GM19467 (cell line): ENCODE results near the gene CLMN.

Experiments used
- ATAC-seq: cut with Tn5 transposase; IDR thresholded peaks from one replicate; pipeline ENCODE4 v1.9.1; 2021; ENCODE audit warnings: mild to moderate bottlenecking, moderate library complexity; ENCODE audit not compliant: unreplicated experiment

The CLMN gene

GRCh38 chr14:95322651-95323050 is 2.9 kb upstream of the CLMN start:
- ATAC-seq, result no peak

- no peak for ATAC-seq
Measured at GRCh38 chr14:95321693-95322455, 2.2 kb upstream of the CLMN start.

GRCh38 chr14:95320955-95321600 is 1.4 kb upstream of the CLMN start:
- ATAC-seq, result no peak

GRCh38 chr14:95320078-95320895 is 579 bp upstream of the CLMN start:
- no peak for ATAC-seq

GRCh38 chr14:95318399-95319311 is 1.1 kb downstream of the CLMN start:
- ATAC-seq, result no peak

- no peak for ATAC-seq
Measured at GRCh38 chr14:95317817-95318343, 1.8 kb downstream of the CLMN start.

- ATAC-seq, result no peak
Measured at GRCh38 chr14:95316821-95317220, 2.9 kb downstream of the CLMN start.

- no peak for ATAC-seq
Measured at GRCh38 chr14:95315579-95315978, 4.1 kb downstream of the CLMN start.

- ATAC-seq, result no peak
Measured at GRCh38 chr14:95315156-95315555, 4.6 kb downstream of the CLMN start.

- peak; percentile 51 for ATAC-seq
Measured at GRCh38 chr14:95314609-95315008, 5.1 kb downstream of the CLMN start.

- ATAC-seq, result no peak
Measured at GRCh38 chr14:95313707-95314106, 6.0 kb downstream of the CLMN start.

GRCh38 chr14:95313190-95313589 is 6.5 kb downstream of the CLMN start:
- ATAC-seq, result no peak

- ATAC-seq, result no peak
Measured at GRCh38 chr14:95312311-95312710, 7.4 kb downstream of the CLMN start.

- ATAC-seq, result no peak
Measured at GRCh38 chr14:95311752-95312151, 8.0 kb downstream of the CLMN start.

- ATAC-seq, result no peak
Measured at GRCh38 chr14:95310635-95311380, 8.9 kb downstream of the CLMN start.

GRCh38 chr14:95309261-95310051 is 10.3 kb downstream of the CLMN start:
- ATAC-seq, result no peak

GRCh38 chr14:95308073-95308472 is 11.6 kb downstream of the CLMN start:
- no peak for ATAC-seq

- ATAC-seq, result no peak
Measured at GRCh38 chr14:95307402-95308041, 12.2 kb downstream of the CLMN start.
